Type B pancreatic cell (in vitro differentiated cells): ENCODE results near the gene ACIN1. TPM values are rescaled to one million over a fixed set of nuclear protein-coding genes. Genes with fewer than 3 reads are reported as not detected.

Experiments
- DNase-seq: peaks from one replicate; pipeline ENCODE4 v3.0.0; 2021; ENCODE audit warnings: mixed read lengths; ENCODE audit not compliant: unreplicated experiment; ENCODE audit errors: extremely low spot score
- H3K27ac Mint-ChIP-seq: 2 replicates; pipeline ENCODE4 v1.8.0; 2021; ENCODE audit warnings: mild to moderate bottlenecking, mixed read lengths
- H3K27me3 Mint-ChIP-seq: 2 replicates; pipeline ENCODE4 v1.8.0; 2021; ENCODE audit warnings: mixed read lengths
- H3K36me3 Mint-ChIP-seq: 2 replicates; pipeline ENCODE4 v1.8.0; 2021; ENCODE audit warnings: mixed read lengths
- H3K4me1 Mint-ChIP-seq: one replicate; pipeline ENCODE4 v1.8.0; 2021; ENCODE audit warnings: mixed read lengths; ENCODE audit not compliant: unreplicated experiment
- H3K4me3 Mint-ChIP-seq: 2 replicates; pipeline ENCODE4 v1.8.0; 2021; ENCODE audit warnings: mild to moderate bottlenecking, mixed read lengths
- H3K9me3 Mint-ChIP-seq: 2 replicates; pipeline ENCODE4 v1.8.0; 2021; ENCODE audit warnings: mixed read lengths
- CTCF ChIP-seq: fragments of 200-600 bp; sonication (generic); conservative IDR thresholded peaks from 2 replicates; pipeline ENCODE4 v1.5.0; 2021; ENCODE audit warnings: antibody characterized with exemption, mild to moderate bottlenecking
- total RNA-seq: library from RNA; stranded (reverse); gene quantifications from 2 replicates; pipeline ENCODE4 v1.2.1, GENCODE V29; 2021; ENCODE audit warnings: low replicate concordance

ACIN1 gene
- total RNA-seq, 1 donor from 2014 or later: 342 TPM

GRCh38 chr14:23127861-23128260 is 32.9 kb upstream of the ACIN1 start:
- Mint-ChIP-seq H3K36me3 (peaks cover 5% of the 10 kb centered on the region), H3K27ac (no peak overlapping the region), H3K4me3 (no peak overlapping the region), H3K9me3 (no peaks in the 10 kb centered on the region), H3K4me1 (peaks cover 10% of the 10 kb centered on the region), H3K27me3 (no peaks in the 10 kb centered on the region)
- DNase-seq: no peak
- TF ChIP-seq CTCF: no peak

- Mint-ChIP-seq H3K27me3 (no peaks in the 10 kb centered on the region), H3K27ac (no peak overlapping the region), H3K36me3 (peaks cover 5% of the 10 kb centered on the region), H3K4me3 (no peak overlapping the region), H3K9me3 (no peaks in the 10 kb centered on the region), H3K4me1 (peaks cover 12% of the 10 kb centered on the region)
- DNase-seq: no peak
- TF ChIP-seq CTCF: no peak
Observed at GRCh38 chr14:23126548-23127278, 31.8 kb upstream of the ACIN1 start.

- Mint-ChIP-seq H3K27ac (no peak overlapping the region), H3K27me3 (peaks cover 3% of the 10 kb centered on the region), H3K36me3 (peaks cover 5% of the 10 kb centered on the region), H3K4me3 (no peak overlapping the region), H3K4me1 (peaks cover 18% of the 10 kb centered on the region), H3K9me3 (no peaks in the 10 kb centered on the region)
- no peak for DNase-seq
- no peak for TF ChIP-seq CTCF
Observed at GRCh38 chr14:23125933-23126524, 31.1 kb upstream of the ACIN1 start.

GRCh38 chr14:23125011-23125410 is 30.1 kb upstream of the ACIN1 start:
- peaks cover 5% of the 10 kb centered on the region for H3K36me3 Mint-ChIP-seq
- H3K9me3 Mint-ChIP-seq: no peaks in the 10 kb centered on the region
- no peak for TF ChIP-seq CTCF
- no peak overlapping the region for H3K27ac Mint-ChIP-seq
- peaks cover 3% of the 10 kb centered on the region for H3K27me3 Mint-ChIP-seq
- DNase-seq: no peak
- no peak overlapping the region for H3K4me3 Mint-ChIP-seq
- peaks cover 24% of the 10 kb centered on the region for H3K4me1 Mint-ChIP-seq

GRCh38 chr14:23124337-23124954 is 29.5 kb upstream of the ACIN1 start:
- no peak overlapping the region for H3K4me3 Mint-ChIP-seq
- no peak for DNase-seq
- H3K27ac Mint-ChIP-seq: peak overlapping the region; percentile 50
- peaks cover 3% of the 10 kb centered on the region for H3K27me3 Mint-ChIP-seq
- peaks cover 24% of the 10 kb centered on the region for H3K4me1 Mint-ChIP-seq
- H3K9me3 Mint-ChIP-seq: no peaks in the 10 kb centered on the region
- peaks cover 5% of the 10 kb centered on the region for H3K36me3 Mint-ChIP-seq
- TF ChIP-seq CTCF: no peak
